Embryonic facial prominence (tissue), 1 donor: ENCODE measurements around the gene VPS37B.
A peak's percentile ranks its signal among the peaks of the same experiment; 100 is the strongest.
"Not testable (repeated sequence)": the region's sequence is repeated elsewhere in the genome, so short reads cannot be mapped to it uniquely, and the experiment has no call there.

Source experiments
- DNase-seq: peaks from one replicate; pipeline ENCODE4 v3.0.0-alpha.2; 2016; ENCODE audit errors: extremely low spot score

Gene VPS37B, protein sequence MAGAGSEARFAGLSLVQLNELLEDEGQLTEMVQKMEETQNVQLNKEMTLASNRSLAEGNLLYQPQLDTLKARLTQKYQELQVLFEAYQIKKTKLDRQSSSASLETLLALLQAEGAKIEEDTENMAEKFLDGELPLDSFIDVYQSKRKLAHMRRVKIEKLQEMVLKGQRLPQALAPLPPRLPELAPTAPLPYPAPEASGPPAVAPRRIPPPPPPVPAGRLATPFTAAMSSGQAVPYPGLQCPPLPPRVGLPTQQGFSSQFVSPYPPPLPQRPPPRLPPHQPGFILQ

GRCh38 chr12:122895704-122896636 is at the start of gene VPS37B:
Gene VPS37B (minus strand): TSS chr12:122896124. CDS start chr12:122896062, 62 bp downstream.
- peak; percentile 81 for DNase-seq

DNA sequence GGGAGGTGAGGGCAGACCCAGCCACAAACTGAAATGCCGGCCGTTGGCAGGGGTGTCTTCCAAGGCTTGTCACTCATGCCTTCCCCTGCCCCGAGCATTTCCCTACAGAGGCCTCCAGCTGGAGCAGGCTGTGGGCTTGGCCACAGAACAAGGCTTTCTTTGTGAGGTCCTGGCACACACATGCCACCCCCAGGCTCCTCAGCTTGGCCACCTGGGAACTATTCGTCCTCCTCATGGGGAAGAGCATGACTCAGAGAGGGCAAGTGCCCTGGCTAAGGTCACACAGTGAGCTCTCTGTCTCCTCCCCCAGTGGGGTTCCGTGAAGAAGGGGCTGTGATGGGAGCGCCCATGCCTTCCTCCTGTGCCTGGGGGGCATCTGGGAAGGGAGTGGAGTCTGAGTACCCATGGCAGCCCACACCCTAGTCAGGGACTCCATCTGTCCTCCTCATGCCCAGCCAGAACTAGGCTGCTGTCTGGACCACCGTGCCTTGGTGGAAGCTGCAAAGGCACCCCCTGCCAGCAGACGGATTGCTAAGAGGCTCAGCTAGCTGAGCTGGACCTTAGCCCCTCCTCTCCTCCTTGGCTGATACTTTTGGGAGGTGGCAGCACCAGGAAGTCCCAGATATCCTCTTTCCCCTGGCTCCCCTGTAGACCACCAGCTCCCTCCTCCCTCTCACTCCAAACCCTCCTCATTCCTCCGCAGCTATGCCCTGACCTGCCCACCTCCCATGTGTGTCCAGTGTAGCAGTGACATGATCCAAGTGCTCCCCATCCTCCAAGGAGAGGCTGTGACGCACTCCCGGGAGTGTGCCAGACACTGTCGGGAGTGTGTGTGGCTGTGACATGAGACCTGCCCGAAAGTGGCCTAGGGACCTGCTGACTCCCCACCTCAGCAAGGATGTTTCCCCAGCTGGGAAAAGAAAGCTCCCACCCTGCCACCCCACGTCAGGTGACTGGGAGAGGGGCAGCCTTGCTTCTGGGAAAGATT is 49.0 kb upstream of the VPS37B start:
- no peak for DNase-seq

DNA sequence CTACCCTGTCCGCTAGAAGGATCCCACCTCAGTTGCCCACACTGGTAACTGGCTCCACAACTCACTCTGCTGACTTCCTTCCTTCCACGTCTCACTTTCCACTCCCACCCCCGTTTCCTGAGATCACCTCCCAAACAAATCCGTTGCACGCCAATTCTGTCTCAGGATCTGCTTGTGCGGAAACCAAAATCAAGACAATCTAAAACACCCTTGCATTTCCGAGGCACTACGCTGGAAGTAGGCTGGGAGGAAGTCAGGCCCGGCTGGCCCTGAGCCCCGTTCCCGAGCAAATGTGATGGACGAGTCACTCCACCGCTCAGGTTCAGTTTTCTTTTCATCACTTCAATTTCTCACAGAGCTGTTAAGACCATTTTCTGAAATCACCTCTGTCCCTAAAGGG is 47.3 kb upstream of the VPS37B start:
- no peak for DNase-seq

DNA sequence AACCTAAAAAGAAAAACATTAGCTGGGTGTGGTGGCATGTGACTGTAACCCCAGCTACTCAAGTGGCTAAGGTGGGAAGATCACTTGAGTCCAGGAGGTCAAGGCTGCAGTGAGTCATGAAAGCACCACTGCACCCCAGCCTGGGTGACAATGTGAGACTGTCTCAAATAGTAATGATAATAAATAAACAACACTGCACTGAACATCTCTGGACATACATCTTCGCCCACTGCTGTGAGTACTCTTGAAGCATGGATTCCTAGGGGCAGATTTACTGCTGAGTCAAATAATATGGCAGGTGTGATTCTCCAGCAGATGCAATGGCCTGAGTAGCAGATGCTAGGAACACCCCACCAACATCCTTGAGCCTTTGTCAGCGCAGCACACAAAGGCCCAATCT is 46.7 kb upstream of the VPS37B start:
- DNase-seq: no peak

DNA sequence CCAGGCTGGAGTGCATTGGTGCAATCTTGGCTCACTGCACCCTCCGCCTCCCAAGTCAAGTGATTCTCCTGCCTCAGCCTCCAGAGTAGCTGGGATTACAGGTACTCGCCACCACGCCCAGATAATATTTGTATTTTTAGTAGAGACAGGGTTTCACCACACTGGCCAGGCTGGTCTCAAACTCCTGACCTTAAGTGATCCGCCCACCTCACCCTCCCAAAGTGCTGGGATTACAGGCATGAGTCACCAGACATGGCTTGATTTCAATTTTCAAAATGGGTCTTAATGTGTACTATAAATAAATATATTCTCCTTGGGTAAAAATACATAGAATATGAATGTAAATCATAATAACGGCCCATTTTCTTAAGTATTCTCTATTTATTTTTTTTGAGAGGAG is 45.4 kb upstream of the VPS37B start:
- DNase-seq: not testable (repeated sequence)

- no peak for DNase-seq
Observed at GRCh38 chr12:122939125-122939524, 43.2 kb upstream of the VPS37B start.

GRCh38 chr12:122937622-122938091 is 41.7 kb upstream of the VPS37B start:
- DNase-seq: no peak

DNA sequence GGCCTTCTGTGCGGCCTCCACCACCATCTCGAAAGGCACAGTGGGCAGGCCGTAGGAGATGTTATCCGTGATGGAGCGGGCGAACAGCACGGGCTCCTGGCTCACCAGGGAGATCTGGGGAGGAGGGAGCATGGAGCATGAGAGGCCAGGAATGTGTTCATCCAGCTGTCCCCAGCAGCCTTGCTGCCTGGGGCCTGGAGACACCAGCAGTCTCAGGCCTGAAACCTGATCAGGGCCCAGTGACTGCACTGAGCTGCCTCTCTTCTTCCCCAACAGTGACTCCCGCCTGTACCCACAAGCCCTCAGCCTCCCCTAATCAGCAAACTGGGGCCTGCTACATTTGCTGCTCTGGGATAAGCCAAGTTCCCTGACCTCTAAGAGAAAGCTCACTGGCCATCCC is 39.4 kb upstream of the VPS37B start:
- DNase-seq: no peak

GRCh38 chr12:122934722-122935121 is 38.8 kb upstream of the VPS37B start:
- no peak for DNase-seq

DNA sequence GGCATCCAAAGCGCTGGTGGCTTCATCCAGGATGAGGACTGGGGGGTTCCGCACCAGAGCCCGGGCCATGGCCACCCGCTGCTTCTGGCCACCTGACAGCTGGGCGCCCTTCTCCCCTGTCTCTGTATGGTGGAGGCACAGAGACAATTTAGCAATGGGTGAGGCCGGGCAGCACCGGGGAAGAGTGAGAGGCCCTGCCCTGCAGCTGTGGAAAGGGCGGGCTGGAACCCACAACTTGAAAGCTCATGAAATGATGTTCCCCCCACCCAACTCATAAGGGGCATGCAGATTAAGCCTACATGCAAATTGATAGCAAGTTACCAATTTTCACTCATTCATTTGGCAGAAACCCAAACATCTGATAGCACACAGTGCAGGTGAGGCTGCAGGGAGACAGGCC is 36.3 kb upstream of the VPS37B start:
- DNase-seq: no peak

DNA sequence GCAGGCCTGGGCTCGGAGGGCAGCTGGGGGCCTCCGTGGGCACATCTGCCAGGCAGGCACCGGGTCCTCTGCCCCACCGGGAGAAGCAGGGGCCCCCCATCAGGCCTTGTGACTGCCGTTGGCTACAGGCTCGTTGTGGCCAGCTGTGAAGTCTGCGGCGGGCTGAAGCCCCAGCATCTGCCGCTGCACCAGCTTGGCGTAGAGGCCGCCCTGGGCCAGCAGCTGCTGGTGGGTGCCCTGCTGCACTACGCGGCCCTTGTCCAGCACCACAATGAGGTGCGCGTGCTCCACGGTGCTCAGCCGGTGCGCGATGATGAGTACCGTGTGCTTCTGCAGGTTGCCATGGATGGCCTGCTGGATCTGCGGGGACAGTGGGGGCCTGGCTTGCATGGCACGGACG is 33.9 kb upstream of the VPS37B start:
- DNase-seq: no peak

- no peak for DNase-seq
Observed at GRCh38 chr12:122929148-122929538, 33.2 kb upstream of the VPS37B start.

DNA sequence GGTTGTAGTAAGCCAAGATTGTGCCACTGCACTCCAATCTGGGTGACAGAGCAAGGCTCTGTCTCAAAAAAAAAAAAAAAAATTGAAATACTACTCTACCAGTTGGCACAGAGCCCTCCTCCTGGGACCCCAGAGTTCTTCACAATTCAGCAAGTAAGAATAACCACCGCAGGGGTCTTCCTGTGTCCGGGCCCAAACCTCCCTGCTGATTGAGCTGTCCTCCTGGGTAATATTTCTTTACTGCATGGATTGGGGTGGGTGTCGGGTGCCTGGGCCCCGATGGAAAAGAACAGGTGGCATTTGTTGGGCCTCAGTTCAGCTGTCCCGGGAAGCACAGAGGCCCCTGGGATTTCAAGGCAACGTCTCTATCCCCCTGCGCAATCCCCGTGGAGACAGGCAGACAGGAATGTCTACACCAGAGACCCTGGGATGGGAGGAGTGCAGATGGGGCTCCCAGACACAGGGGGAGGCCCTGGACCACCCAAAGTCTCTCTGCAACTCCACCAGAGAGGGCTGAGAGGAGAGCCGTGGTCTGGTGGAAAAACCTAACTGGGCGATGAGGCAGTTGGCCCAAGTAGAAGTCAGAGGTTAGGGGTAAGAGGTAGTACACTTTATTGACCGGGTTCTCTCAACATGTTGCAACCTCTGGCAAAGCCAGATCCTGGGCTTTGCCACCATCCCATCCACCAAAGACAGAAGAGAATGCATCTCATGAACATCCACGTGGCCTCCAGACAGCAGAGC is 32.7 kb upstream of the VPS37B start:
- DNase-seq: no peak

GRCh38 chr12:122927756-122928403 is 32.0 kb upstream of the VPS37B start:
- DNase-seq: no peak

GRCh38 chr12:122921917-122922316 is 26.0 kb upstream of the VPS37B start:
- DNase-seq: no peak

DNA sequence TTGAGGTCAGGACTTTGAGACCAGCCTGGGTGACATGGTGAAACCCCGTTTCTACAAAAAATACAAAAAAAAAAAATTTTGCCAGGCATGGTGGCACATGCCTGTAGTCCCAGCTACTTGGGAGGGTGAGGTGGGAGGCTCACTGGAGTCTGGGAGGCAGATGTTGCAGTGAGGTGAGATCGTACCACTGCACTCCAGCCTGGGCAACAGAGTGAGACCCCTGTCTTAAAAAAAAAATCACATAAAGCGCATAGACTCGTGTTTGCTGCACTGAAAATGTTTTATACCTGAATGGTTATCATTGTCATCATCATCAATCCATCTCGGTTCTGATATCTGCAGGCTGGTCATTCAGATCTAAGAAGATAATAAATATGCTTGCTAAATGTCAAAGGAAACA is 24.8 kb upstream of the VPS37B start:
- DNase-seq: no peak

- DNase-seq: no peak
Observed at GRCh38 chr12:122918827-122919226, 22.9 kb upstream of the VPS37B start.

GRCh38 chr12:122917507-122918121 is 21.7 kb upstream of the VPS37B start:
- no peak for DNase-seq

DNA sequence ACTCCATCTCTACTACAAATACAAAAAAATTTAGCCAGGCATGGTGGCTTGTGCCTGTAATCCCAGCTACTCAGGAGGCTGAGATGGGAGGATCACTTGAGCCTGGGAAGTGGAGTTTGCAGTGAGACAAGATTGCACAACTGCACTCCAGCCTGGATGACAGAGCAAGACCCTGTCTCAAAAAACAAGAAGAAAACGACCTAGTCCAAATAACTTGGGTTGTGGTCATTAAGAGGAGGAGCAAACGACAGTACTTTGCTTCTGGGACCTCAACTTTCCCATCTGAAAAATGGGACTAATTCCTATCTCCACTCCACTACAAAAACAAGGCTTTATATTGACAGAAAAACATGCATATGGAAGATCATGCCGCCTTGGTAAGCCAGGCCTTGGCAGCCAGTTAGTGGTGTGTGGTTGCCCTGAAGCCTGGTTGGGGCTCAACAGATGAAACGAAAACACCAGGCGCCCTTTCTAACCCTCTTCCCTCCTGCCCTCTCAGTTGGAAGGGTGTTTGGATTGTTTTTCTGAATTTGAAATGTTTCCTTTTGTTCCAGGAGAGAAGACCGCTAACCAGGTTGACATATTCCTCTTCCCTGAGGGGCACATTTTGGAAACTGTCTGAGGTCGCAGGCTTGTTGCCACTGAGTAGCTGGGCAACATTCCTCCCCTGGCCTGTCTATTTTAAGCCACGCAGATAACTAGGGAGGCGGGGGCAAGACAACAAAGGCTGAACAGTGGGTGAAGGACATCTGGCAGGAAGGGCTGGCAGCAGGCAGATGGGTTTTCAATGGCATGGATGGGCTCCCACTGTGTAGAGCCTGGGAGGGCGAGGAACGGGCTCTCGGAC is 13.7 kb upstream of the VPS37B start:
- DNase-seq: no peak
